HUES6 (cell line): ENCODE measurements around the gene MTOR.

ENCODE experiments used
- H3K27ac ChIP-seq: 2 replicates; pipeline ENCODE4 v1.7.0; 2013; ENCODE audit warnings: low read depth, mild to moderate bottlenecking, low read length, inconsistent platforms
- H3K27me3 ChIP-seq: 2 replicates; pipeline ENCODE4 v1.6.1; 2013; ENCODE audit warnings: low read length; ENCODE audit not compliant: control insufficient read depth, insufficient read depth
- H3K36me3 ChIP-seq: 2 replicates; pipeline ENCODE4 v1.6.1; 2013; ENCODE audit warnings: low read length; ENCODE audit not compliant: control insufficient read depth, insufficient read depth
- H3K4me1 ChIP-seq: 2 replicates; pipeline ENCODE4 v1.6.1; 2013; ENCODE audit warnings: low read length; ENCODE audit not compliant: control insufficient read depth, insufficient read depth
- H3K4me3 ChIP-seq: 2 replicates; pipeline ENCODE4 v1.5.1; 2013; ENCODE audit warnings: low read depth, low read length
- H3K9ac ChIP-seq: one replicate; pipeline ENCODE4 v1.6.1; 2013; ENCODE audit warnings: mild to moderate bottlenecking, low read length
- H3K9me3 ChIP-seq: 2 replicates; pipeline ENCODE4 v1.6.1; 2013; ENCODE audit warnings: low read depth, low read length; ENCODE audit not compliant: control insufficient read depth, insufficient read depth

The MTOR gene

GRCh38 chr1:11295905-11296304, 33.6 kb upstream of the MTOR start:
- no peak overlapping the region for H3K4me3 ChIP-seq
- no peak overlapping the region for H3K9ac ChIP-seq
- H3K27me3 ChIP-seq, result no peaks in the 10 kb centered on the region
- peaks cover 14% of the 10 kb centered on the region for H3K4me1 ChIP-seq
- H3K36me3 ChIP-seq, result peaks cover 20% of the 10 kb centered on the region
- no peaks in the 10 kb centered on the region for H3K9me3 ChIP-seq
- no peak overlapping the region for H3K27ac ChIP-seq

DNA sequence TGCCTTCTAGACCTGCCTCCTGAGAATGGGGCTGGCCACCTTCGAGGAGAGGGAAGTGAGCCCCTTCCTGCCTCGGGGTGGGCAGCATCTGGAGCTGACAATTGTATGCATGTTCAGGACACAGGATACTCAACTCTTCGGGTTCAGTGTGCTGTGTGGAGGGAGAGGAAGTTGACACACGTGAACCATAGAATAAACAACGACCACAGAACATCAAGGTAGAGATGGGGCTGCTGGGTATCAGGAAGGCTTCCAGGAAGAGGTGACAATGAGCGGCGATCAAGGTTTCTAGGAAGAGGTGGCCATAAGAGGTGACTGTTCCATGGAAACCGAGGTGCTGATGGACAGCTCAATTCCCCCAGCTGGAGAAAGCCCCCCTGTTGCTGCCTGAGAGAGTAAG, 32.6 kb upstream of the MTOR start:
- no peak overlapping the region for H3K27ac ChIP-seq
- no peaks in the 10 kb centered on the region for H3K9me3 ChIP-seq
- no peaks in the 10 kb centered on the region for H3K27me3 ChIP-seq
- peaks cover 22% of the 10 kb centered on the region for H3K36me3 ChIP-seq
- H3K4me3 ChIP-seq, result no peak overlapping the region
- no peak overlapping the region for H3K9ac ChIP-seq
- H3K4me1 ChIP-seq, result peaks cover 14% of the 10 kb centered on the region

DNA sequence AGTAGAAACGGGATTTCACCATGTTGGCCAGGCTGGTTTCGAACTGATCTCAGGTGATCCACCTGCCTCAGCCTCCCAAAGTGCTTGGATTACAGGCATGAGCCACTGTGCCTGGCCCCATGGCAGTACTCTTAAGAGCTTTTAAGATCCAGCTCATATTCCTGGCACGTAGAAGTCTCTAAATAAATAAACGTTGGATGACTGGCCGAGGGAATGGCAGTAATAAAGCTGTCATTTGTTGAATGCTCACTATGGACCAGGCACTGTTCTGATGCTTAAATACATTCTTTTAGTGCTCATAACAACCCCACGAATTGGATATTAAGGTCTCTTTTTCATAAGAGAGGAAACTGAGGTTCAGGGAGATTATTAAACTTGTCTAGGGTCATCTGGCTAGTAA, 31.5 kb upstream of the MTOR start:
- Histone ChIP-seq H3K4me3 (no peak overlapping the region), H3K4me1 (peaks cover 6% of the 10 kb centered on the region), H3K36me3 (peaks cover 22% of the 10 kb centered on the region), H3K27ac (no peak overlapping the region), H3K9ac (no peak overlapping the region), H3K9me3 (no peaks in the 10 kb centered on the region), H3K27me3 (no peaks in the 10 kb centered on the region)

- Histone ChIP-seq H3K9ac (no peak overlapping the region), H3K4me1 (peaks cover 17% of the 10 kb centered on the region), H3K36me3 (peaks cover 21% of the 10 kb centered on the region), H3K9me3 (no peaks in the 10 kb centered on the region), H3K4me3 (no peak overlapping the region), H3K27me3 (no peaks in the 10 kb centered on the region), H3K27ac (no peak overlapping the region)
Observed at GRCh38 chr1:11291049-11291448, 28.7 kb upstream of the MTOR start.

- no peak overlapping the region for H3K9ac ChIP-seq
- H3K9me3 ChIP-seq, result no peaks in the 10 kb centered on the region
- H3K4me1 ChIP-seq, result peaks cover 26% of the 10 kb centered on the region
- no peak overlapping the region for H3K27ac ChIP-seq
- H3K36me3 ChIP-seq, result peaks cover 11% of the 10 kb centered on the region
- no peak overlapping the region for H3K4me3 ChIP-seq
- H3K27me3 ChIP-seq, result no peaks in the 10 kb centered on the region
Observed at GRCh38 chr1:11289064-11289463, 26.7 kb upstream of the MTOR start.

- H3K27me3 ChIP-seq, result no peaks in the 10 kb centered on the region
- H3K4me1 ChIP-seq, result peaks cover 22% of the 10 kb centered on the region
- H3K36me3 ChIP-seq, result peaks cover 16% of the 10 kb centered on the region
- H3K27ac ChIP-seq, result no peak overlapping the region
- peak overlapping the region; percentile 8 for H3K9ac ChIP-seq
- H3K4me3 ChIP-seq, result peak overlapping the region; percentile 3; the same call in 1 of the 2 replicates
- no peaks in the 10 kb centered on the region for H3K9me3 ChIP-seq
Observed at GRCh38 chr1:11286735-11287410, 24.5 kb upstream of the MTOR start.

DNA sequence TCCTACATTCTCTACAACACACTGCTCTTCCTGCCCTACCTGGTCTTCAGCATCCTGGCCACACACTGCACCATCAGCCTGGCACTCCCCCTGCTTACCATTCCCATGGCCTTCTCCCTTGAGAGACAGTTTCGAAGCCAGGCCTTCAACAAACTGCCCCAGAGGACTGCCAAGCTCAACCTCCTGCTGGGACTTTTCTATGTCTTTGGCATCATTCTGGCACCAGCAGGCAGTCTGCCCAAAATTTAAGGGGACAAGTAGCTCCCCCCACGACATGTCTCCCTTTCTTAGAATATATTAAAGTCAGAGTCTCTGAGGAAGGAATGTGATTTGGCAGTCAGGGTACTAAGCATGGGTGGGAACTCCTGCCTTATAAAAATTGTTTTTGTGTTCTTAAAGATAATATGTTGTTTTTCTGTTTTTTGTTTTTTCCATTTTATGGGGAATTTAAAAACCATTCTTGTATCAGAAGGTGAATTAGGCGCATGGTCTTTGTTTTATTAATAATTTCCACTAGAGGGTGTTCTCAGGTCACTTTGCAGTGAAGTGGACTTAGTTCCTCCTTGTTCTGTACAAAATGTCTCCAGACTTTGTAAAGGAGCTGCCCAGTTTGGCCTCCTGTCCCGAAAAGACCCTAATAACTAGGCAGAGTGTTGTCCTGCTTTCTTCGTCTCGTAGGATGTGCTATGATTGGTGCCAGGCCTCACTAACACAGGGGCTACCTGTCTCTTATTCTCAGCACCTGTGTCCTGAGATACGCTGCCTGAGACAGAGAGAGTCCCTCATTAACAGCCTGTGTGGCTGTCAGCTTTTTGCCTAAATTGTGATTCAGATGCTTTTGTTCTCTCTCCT, 23.8 kb upstream of the MTOR start:
- Histone ChIP-seq H3K36me3 (peaks cover 19% of the 10 kb centered on the region), H3K4me1 (peaks cover 22% of the 10 kb centered on the region), H3K9me3 (no peaks in the 10 kb centered on the region), H3K27ac (no peak overlapping the region), H3K4me3 (no peak overlapping the region), H3K9ac (peak overlapping the region; percentile 17), H3K27me3 (no peaks in the 10 kb centered on the region)

DNA sequence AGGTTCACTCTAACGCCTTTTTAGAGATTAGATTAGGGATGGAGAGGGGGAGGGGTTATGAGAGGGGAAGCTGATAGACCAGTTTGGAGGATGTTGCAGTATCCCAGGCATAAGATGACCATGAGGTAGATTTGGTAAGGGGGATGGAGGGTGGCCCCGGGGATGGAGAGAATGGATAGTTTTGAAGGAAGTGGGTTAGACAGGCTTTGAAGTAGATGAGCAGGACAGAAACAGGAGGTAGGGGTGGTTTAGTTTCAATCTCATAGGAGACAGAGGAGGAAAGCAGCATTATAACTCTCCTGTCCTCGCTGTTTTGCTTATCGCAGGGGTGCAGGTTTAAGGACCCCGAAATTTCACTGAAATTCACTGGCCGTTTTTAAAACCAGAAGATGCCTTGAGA, 22.4 kb upstream of the MTOR start:
- H3K9ac ChIP-seq, result no peak overlapping the region
- no peaks in the 10 kb centered on the region for H3K9me3 ChIP-seq

DNA sequence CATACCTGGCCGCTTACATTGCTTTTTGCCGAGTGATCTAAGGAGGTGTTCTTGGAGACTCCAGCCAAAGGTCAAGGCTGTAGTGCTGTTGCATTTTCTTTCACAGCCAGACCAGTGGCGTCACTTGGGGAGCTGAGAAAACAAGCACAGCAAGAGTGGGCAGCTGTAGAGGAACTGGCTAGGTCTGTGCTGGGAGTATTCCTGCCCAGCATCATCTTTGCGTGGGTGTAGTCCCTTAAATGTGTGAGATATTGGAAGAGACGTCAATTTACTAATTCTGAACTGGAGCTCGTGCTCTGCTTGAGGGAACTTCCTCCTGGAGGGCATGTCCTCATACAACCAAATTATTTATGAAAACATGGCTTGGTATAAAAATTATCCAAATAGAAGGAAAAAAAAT, 20.8 kb upstream of the MTOR start:
- H3K27me3 ChIP-seq, result no peaks in the 10 kb centered on the region
- H3K9ac ChIP-seq, result no peak overlapping the region
- peaks cover 22% of the 10 kb centered on the region for H3K4me1 ChIP-seq
- no peaks in the 10 kb centered on the region for H3K9me3 ChIP-seq
- peaks cover 30% of the 10 kb centered on the region for H3K36me3 ChIP-seq
- H3K27ac ChIP-seq, result no peak overlapping the region
- no peak overlapping the region for H3K4me3 ChIP-seq

More for the DNA sequence above, 22.4 kb upstream of the MTOR start:
- H3K27ac ChIP-seq, result no peak overlapping the region
- H3K36me3 ChIP-seq, result peaks cover 24% of the 10 kb centered on the region
- no peak overlapping the region for H3K4me3 ChIP-seq
- no peaks in the 10 kb centered on the region for H3K27me3 ChIP-seq
- peaks cover 22% of the 10 kb centered on the region for H3K4me1 ChIP-seq

- Histone ChIP-seq H3K4me1 (peaks cover 15% of the 10 kb centered on the region), H3K36me3 (peaks cover 32% of the 10 kb centered on the region), H3K4me3 (no peak overlapping the region), H3K9me3 (no peaks in the 10 kb centered on the region), H3K27me3 (no peaks in the 10 kb centered on the region), H3K27ac (no peak overlapping the region), H3K9ac (no peak overlapping the region)
Observed at GRCh38 chr1:11281518-11282331, 19.4 kb upstream of the MTOR start.
